ENCODE results near the gene ZFX.

The ZFX gene

GRCh38 chrX:24203072-24203808 is 53.7 kb downstream of the ZFX start:
- DNase-seq = peak; percentile 7 to 22

- DNase-seq = no peak
Observed at GRCh38 chrX:24204331-24204730, 54.8 kb downstream of the ZFX start.

GRCh38 chrX:24204958-24205357 is 55.4 kb downstream of the ZFX start:
- no peak for DNase-seq

- no peak for DNase-seq
Observed at GRCh38 chrX:24207826-24208225, 58.3 kb downstream of the ZFX start.

GRCh38 chrX:24208496-24209240 is 59.1 kb downstream of the ZFX start:
- no peak for DNase-seq

- no peak for DNase-seq
Observed at GRCh38 chrX:24210190-24210589, 60.7 kb downstream of the ZFX start.

- no peak for DNase-seq
Observed at GRCh38 chrX:24214568-24214967, 65.0 kb downstream of the ZFX start.

GRCh38 chrX:24215272-24215671 is 65.7 kb downstream of the ZFX start:
- DNase-seq = no peak

- DNase-seq = no peak
Observed at GRCh38 chrX:24216037-24216436, 66.5 kb downstream of the ZFX start.

- no peak for DNase-seq
Observed at GRCh38 chrX:24216827-24217226, 67.3 kb downstream of the ZFX start.

GRCh38 chrX:24219320-24219719 is 69.8 kb downstream of the ZFX start:
- DNase-seq = no peak

GRCh38 chrX:24221872-24222271 is 72.3 kb downstream of the ZFX start:
- no peak for DNase-seq

GRCh38 chrX:24225265-24225664 is 75.7 kb downstream of the ZFX start:
- no peak for DNase-seq

GRCh38 chrX:24226176-24226575 is 76.6 kb downstream of the ZFX start:
- no peak for DNase-seq

- no peak for DNase-seq
Observed at GRCh38 chrX:24228596-24228995, 79.1 kb downstream of the ZFX start.

GRCh38 chrX:24229400-24229879 is 79.9 kb downstream of the ZFX start:
- DNase-seq = no peak

GRCh38 chrX:24229976-24230375 is 80.4 kb downstream of the ZFX start:
- no peak for DNase-seq

- DNase-seq = no peak
Observed at GRCh38 chrX:24231131-24231540, 81.6 kb downstream of the ZFX start.

- DNase-seq = no peak
Observed at GRCh38 chrX:24231641-24232179, 82.2 kb downstream of the ZFX start.

GRCh38 chrX:24232796-24233195 is 83.3 kb downstream of the ZFX start:
- no peak for DNase-seq

- DNase-seq = no peak
Observed at GRCh38 chrX:24235084-24235710, 85.7 kb downstream of the ZFX start.

- no peak for DNase-seq
Observed at GRCh38 chrX:24241822-24242648, 92.5 kb downstream of the ZFX start.

All from activated CD4-positive, alpha-beta T cell treated with anti-CD3 and anti-CD28 coated beads, Interleukin-2, amount 50 U/mL, for 48 hours (primary cell).